ENCODE data around the gene SECISBP2. TPM values are rescaled to one million over a fixed set of nuclear protein-coding genes. Genes with fewer than 3 reads are reported as not detected.

The SECISBP2 gene
- total and polyA plus RNA-seq, 2 of the 13 experiments (the other 11 are each of a cell fraction or from before 2014, with no cell fraction given), result 32.4 to 38.0 TPM

DNA sequence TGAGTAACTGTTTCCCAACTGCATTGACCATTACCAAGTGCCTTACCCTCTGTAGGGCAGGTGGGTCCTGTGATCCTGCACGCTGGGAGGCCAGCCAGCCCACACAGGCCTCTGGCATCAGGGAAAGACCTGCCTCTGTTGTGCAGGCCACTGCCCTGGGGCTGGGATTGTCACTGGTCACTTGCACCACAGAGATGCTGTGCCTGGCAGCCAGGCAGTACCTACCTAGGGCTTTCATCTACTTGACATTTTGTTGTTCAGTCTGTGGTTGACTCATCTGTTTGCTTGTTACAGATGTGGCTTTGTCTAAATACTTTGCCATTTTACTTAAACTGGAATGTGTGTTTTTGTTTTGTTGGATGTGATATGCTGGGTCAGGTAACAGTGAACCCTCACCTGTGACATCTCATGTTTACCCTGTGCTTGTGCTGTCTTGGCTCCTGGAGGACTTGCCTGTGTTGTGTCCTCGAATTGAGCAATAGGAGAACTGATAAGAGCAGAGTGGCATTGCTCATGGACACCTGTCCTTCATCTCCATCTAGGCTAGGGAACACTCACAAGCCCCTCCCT, 32.8 kb downstream of the SECISBP2 start (continued):
- TF ChIP-seq, protein P1, sequence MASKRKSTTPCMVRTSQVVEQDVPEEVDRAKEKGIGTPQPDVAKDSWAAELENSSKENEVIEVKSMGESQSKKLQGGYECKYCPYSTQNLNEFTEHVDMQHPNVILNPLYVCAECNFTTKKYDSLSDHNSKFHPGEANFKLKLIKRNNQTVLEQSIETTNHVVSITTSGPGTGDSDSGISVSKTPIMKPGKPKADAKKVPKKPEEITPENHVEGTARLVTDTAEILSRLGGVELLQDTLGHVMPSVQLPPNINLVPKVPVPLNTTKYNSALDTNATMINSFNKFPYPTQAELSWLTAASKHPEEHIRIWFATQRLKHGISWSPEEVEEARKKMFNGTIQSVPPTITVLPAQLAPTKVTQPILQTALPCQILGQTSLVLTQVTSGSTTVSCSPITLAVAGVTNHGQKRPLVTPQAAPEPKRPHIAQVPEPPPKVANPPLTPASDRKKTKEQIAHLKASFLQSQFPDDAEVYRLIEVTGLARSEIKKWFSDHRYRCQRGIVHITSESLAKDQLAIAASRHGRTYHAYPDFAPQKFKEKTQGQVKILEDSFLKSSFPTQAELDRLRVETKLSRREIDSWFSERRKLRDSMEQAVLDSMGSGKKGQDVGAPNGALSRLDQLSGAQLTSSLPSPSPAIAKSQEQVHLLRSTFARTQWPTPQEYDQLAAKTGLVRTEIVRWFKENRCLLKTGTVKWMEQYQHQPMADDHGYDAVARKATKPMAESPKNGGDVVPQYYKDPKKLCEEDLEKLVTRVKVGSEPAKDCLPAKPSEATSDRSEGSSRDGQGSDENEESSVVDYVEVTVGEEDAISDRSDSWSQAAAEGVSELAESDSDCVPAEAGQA (IDR thresholded peaks at IDR 0.05; ENCODE audit: low read depth), result 0 out of 2 replicates have a peak, but pooled peaks have one; percentile 22
- TF ChIP-seq, protein P1 (CRISPR knock-in tag; IDR thresholded peaks at IDR 0.05; ENCODE audit: borderline replicate concordance), result no peak
- TF ChIP-seq ZNF597 (CRISPR knock-in tag; IDR thresholded peaks at IDR 0.05) (no peak), ZEB1 (IDR thresholded peaks at IDR 0.05; ENCODE audit: insufficient replicate concordance, low read depth) (peak; percentile 99), IRX3 (CRISPR knock-in tag; IDR thresholded peaks at IDR 0.05; ENCODE audit: borderline replicate concordance, low read depth) (no peak), NFKB2 (CRISPR knock-in tag; IDR thresholded peaks at IDR 0.05; ENCODE audit: borderline replicate concordance) (no peak), FOSL1 (CRISPR knock-in tag; IDR thresholded peaks at IDR 0.05; ENCODE audit: borderline replicate concordance) (peak; percentile 58; the same call in 1 of the 2 replicates), TEAD3 (CRISPR knock-in tag; optimal IDR thresholded peaks at IDR 0.05; ENCODE audit: borderline replicate concordance) (peak; percentile 91), MEIS1 (CRISPR knock-in tag; IDR thresholded peaks at IDR 0.05; ENCODE audit: borderline replicate concordance) (peak; percentile 99), ZFAT (CRISPR knock-in tag; conservative IDR thresholded peaks at IDR 0.05) (no peak), FIP1L1 (IDR thresholded peaks at IDR 0.05; ENCODE audit: borderline replicate concordance, insufficient read depth, low read depth, low read length) (no peak), ZBTB20 (CRISPR knock-in tag; IDR thresholded peaks at IDR 0.05; ENCODE audit: borderline replicate concordance, low read depth) (peak; percentile 27; the same call in 1 of the 2 replicates), SNRNP70 (IDR thresholded peaks at IDR 0.05; ENCODE audit: low read depth, low read length) (no peak)
- TF ChIP-seq, protein P2, sequence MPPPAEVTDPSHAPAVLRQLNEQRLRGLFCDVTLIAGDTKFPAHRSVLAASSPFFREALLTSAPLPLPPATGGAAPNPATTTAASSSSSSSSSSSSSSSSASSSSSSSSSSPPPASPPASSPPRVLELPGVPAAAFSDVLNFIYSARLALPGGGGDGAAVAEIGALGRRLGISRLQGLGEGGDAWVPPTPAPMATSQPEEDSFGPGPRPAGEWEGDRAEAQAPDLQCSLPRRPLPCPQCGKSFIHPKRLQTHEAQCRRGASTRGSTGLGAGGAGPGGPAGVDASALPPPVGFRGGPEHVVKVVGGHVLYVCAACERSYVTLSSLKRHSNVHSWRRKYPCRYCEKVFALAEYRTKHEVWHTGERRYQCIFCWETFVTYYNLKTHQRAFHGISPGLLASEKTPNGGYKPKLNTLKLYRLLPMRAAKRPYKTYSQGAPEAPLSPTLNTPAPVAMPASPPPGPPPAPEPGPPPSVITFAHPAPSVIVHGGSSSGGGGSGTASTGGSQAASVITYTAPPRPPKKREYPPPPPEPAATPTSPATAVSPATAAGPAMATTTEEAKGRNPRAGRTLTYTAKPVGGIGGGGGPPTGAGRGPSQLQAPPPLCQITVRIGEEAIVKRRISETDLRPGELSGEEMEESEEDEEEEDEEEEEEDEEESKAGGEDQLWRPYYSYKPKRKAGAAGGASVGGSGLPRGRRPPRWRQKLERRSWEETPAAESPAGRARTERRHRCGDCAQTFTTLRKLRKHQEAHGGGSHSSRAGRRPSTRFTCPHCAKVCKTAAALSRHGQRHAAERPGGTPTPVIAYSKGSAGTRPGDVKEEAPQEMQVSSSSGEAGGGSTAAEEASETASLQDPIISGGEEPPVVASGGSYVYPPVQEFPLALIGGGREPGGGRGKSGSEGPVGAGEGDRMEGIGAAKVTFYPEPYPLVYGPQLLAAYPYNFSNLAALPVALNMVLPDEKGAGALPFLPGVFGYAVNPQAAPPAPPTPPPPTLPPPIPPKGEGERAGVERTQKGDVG (CRISPR knock-in tag; IDR thresholded peaks at IDR 0.05; ENCODE audit: borderline replicate concordance), result no peak
